Testis (tissue), 3 donors: ENCODE measurements around the gene ARSA. TPM values are rescaled to one million over a fixed set of nuclear protein-coding genes. Genes with fewer than 3 reads are reported as not detected.
"Not testable (repeated sequence)": the region's sequence is repeated elsewhere in the genome, so short reads cannot be mapped to it uniquely, and the experiment has no call there.

ENCODE experiments used
- DNase-seq: peaks from one replicate; pipeline ENCODE4 v3.0.0-alpha.2; 2019
- H3K27ac ChIP-seq, 2 donors: fragments of 200-600 bp; sonication (generic); one replicate each; pipeline ENCODE4 v1.5.1; 2019
- H3K27me3 ChIP-seq: fragments of 200-600 bp; sonication (generic); one replicate; pipeline ENCODE4 v1.5.1; 2019
- H3K36me3 ChIP-seq: fragments of 200-600 bp; sonication (generic); one replicate; pipeline ENCODE4 v1.5.1; 2017; ENCODE audit warnings: low read depth; ENCODE audit errors: missing control alignments
- H3K4me1 ChIP-seq: fragments of 200-600 bp; sonication (generic); one replicate; pipeline ENCODE4 v1.5.1; 2019
- H3K4me3 ChIP-seq, 2 donors: fragments of 200-600 bp; sonication (generic); one replicate each; pipeline ENCODE4 v1.5.1; 2017 to 2019
- H3K9me3 ChIP-seq: fragments of 200-600 bp; sonication (generic); one replicate; pipeline ENCODE4 v1.5.1; 2017
- CTCF ChIP-seq, 3 experiments: fragments of 450-650 bp in 2 of 3; fragments of 200-600 bp in 1 of 3; sonication (generic) in 1 of 3; IDR thresholded peaks; one replicate each; pipeline ENCODE4 v1.5.1; 2016 to 2019; ENCODE audit warnings: antibody characterized with exemption in 3 of 3, mild to moderate bottlenecking in 2 of 3, moderate library complexity in 1 of 3
- POLR2A ChIP-seq: fragments of 450-650 bp; IDR thresholded peaks from one replicate; pipeline ENCODE4 v1.6.1; 2017; ENCODE audit warnings: antibody characterized with exemption, mild to moderate bottlenecking, moderate library complexity
- WGBS, 2 donors: methylation state at CpG; one replicate each; pipeline ENCODE4 v1.1.5; 2018; 5-methylcytosine and 5-hydroxymethylcytosine counted together
- intact Hi-C: fragments of 100-400 bp; cut with DNase I; formaldehyde crosslinking; loops from one replicate; pipeline ENCODE4 v1.15.1; 2023; ENCODE audit warnings: low total_unique reads
- polyA plus RNA-seq: library from polyadenylated mRNA; stranded (reverse); fragments of 350-450 nt; fragmentation: Illumina TruSeq; extraction: RNeasy Lipid Tissue Mini Kit (QIAGEN cat#74804); gene quantifications from one replicate; pipeline ENCODE4 v1.2.3, GENCODE V29; 2014; ENCODE audit warnings: low read depth, low replicate concordance; ENCODE audit not compliant: insufficient read depth
- total RNA-seq, 2 donors: library from RNA; depleted of rRNA; stranded (reverse); fragments of >200 nt; gene quantifications; one replicate each; pipeline ENCODE4 v1.2.3, GENCODE V29; 2016

ARSA gene
- total and polyA plus RNA-seq, 3 donors from 2014 or later = 60.9 to 95.9 (median 73.5) TPM

- H3K4me3 ChIP-seq = no peak overlapping the region
- no peaks in the 10 kb centered on the region for H3K9me3 ChIP-seq
- no peak for TF ChIP-seq CTCF (IDR thresholded peaks at IDR 0.05)
- TF ChIP-seq POLR2A = no peak
- H3K27me3 ChIP-seq = no peaks in the 10 kb centered on the region
- intact Hi-C loops = no loop called here
- peaks cover 6% of the 10 kb centered on the region for H3K4me1 ChIP-seq
- 86 to 89% methylated on average over 10 of the region's 10 CpGs for WGBS, 2 donors
- no peaks in the 10 kb centered on the region for H3K36me3 ChIP-seq
- no peak overlapping the region for H3K27ac ChIP-seq
- no peak for DNase-seq
Measured at GRCh38 chr22:50653256-50653655, 25.3 kb upstream of the ARSA start.

GRCh38 chr22:50643821-50644101 is 15.8 kb upstream of the ARSA start:
- DNase-seq, H3K27me3 ChIP-seq, intact Hi-C loops, H3K36me3 ChIP-seq, H3K27ac ChIP-seq, H3K9me3 ChIP-seq, H3K4me3 ChIP-seq: not testable (repeated sequence)
- H3K4me1 ChIP-seq = peaks cover 17% of the 10 kb centered on the region
- WGBS, 2 donors = 51 to 62% methylated on average over 3 of the region's 3 CpGs

GRCh38 chr22:50643021-50643820 is 15.3 kb upstream of the ARSA start:
- 90 to 93% methylated on average over 16 to 17 of the region's 17 CpGs for WGBS, 2 donors
- H3K9me3 ChIP-seq, H3K4me3 ChIP-seq, H3K27me3 ChIP-seq, H3K27ac ChIP-seq, intact Hi-C loops, DNase-seq, H3K36me3 ChIP-seq: not testable (repeated sequence)
- H3K4me1 ChIP-seq = peaks cover 17% of the 10 kb centered on the region

- DNase-seq = peak; percentile 48
Measured at GRCh38 chr22:50641696-50642607, 14.0 kb upstream of the ARSA start.

GRCh38 chr22:50640857-50641647 is 13.1 kb upstream of the ARSA start:
- H3K27me3 ChIP-seq = no peaks in the 10 kb centered on the region
- 51 to 74% methylated on average over 14 to 15 of the region's 15 CpGs for WGBS, 2 donors
- no peak overlapping the region for H3K4me3 ChIP-seq
- H3K4me1 ChIP-seq = peaks cover 17% of the 10 kb centered on the region
- no peak overlapping the region for H3K27ac ChIP-seq
- intact Hi-C loops = no loop called here
- H3K9me3 ChIP-seq = no peaks in the 10 kb centered on the region
- no peak for DNase-seq
- no peaks in the 10 kb centered on the region for H3K36me3 ChIP-seq
- TF ChIP-seq CTCF (IDR thresholded peaks at IDR 0.05) (no peak), POLR2A (no peak)

More at GRCh38 chr22:50641696-50642607, 14.0 kb upstream of the ARSA start:
- TF ChIP-seq CTCF (IDR thresholded peaks at IDR 0.05) (peak in 2 of 3 experiments; percentile 39 to 42), POLR2A (no peak)
- Histone ChIP-seq H3K4me3 (no peak overlapping the region), H3K27me3 (no peaks in the 10 kb centered on the region), H3K9me3 (no peaks in the 10 kb centered on the region), H3K4me1 (peaks cover 17% of the 10 kb centered on the region), H3K27ac (no peak overlapping the region), H3K36me3 (no peaks in the 10 kb centered on the region)
- intact Hi-C loops = no loop called here
- WGBS, 2 donors = 34 to 47% methylated on average over 13 to 17 of the region's 17 CpGs

- H3K27me3 ChIP-seq, H3K9me3 ChIP-seq, intact Hi-C loops, DNase-seq, H3K27ac ChIP-seq, H3K36me3 ChIP-seq, H3K4me3 ChIP-seq: not testable (repeated sequence)
- H3K4me1 ChIP-seq = peaks cover 17% of the 10 kb centered on the region
- WGBS, 2 donors = 97% methylated on average over 12 of the region's 12 CpGs
Measured at GRCh38 chr22:50640296-50640695, 12.3 kb upstream of the ARSA start.
